NB4 (cell line): ENCODE measurements around the gene C6orf89.

Experiments used
- CTCF ChIP-seq: IDR thresholded peaks from one replicate; pipeline ENCODE4 v1.5.1; 2012; ENCODE audit warnings: low read depth, low read length
- MAX ChIP-seq: IDR thresholded peaks from 2 replicates; pipeline ENCODE4 v1.6.1; 2011; ENCODE audit warnings: low read depth, low read length
- MYC ChIP-seq: IDR thresholded peaks from 2 replicates; pipeline ENCODE4 v1.6.1; 2011; ENCODE audit warnings: low read depth, low read length
- POLR2A ChIP-seq: IDR thresholded peaks from 2 replicates; pipeline ENCODE4 v1.6.1; 2011; ENCODE audit warnings: mild to moderate bottlenecking; ENCODE audit not compliant: insufficient read length; ENCODE audit errors: extremely low read depth

GRCh38 chr6:36862164-36862847, 23.4 kb upstream of the C6orf89 start:
- TF ChIP-seq CTCF, result no peak
- no peak for TF ChIP-seq MAX
- no peak for TF ChIP-seq MYC
- TF ChIP-seq POLR2A, result no peak
